Measurements from ENCODE around the gene ATG9B. TPM values are rescaled to one million over a fixed set of nuclear protein-coding genes. Genes with fewer than 3 reads are reported as not detected.

The ATG9B gene
- total and polyA plus RNA-seq, 2 donors (not counting 3 experiments of a cell fraction or from before 2014, with no cell fraction given), result 0.04 TPM; not detected in 1

- peaks cover 9% of the 10 kb centered on the region for H3K4me1 ChIP-seq (ENCODE audit: control insufficient read depth, extremely low read depth, insufficient read depth, low read length)
- POLR2A ChIA-PET, result no interaction called here
- H3K79me2 ChIP-seq (ENCODE audit: control insufficient read depth, insufficient read depth, low read length), result no peaks in the 10 kb centered on the region
- CTCF ChIA-PET, result interaction anchor here (0.7 to 4.7 kb wide), 6 partner anchors 11 to 48 kb away, joined by 3 to 25 read pairs (median 7); no protein-coding TSS in a partner anchor
- DNase-seq (ENCODE audit: low read depth, low spot score) (no peak), FAIRE-seq (no peak)
- H3K9ac ChIP-seq (replicated peaks; ENCODE audit: extremely low read depth, insufficient read depth, low read length), result no peak overlapping the region
- no peak overlapping the region for H3K4me2 ChIP-seq (ENCODE audit: insufficient read depth, low read length)
- H2AFZ ChIP-seq (ENCODE audit: low read depth, low read length), result no peak overlapping the region
- no peak for TF ChIP-seq FOS (IDR thresholded peaks at IDR 0.05; ENCODE audit: borderline replicate concordance, insufficient read depth, low read length)
- TF ChIP-seq GATA2 (IDR thresholded peaks at IDR 0.05; ENCODE audit: insufficient read depth, insufficient read length, low read depth, low read length), result no peak
- no peak for TF ChIP-seq JUN (IDR thresholded peaks at IDR 0.05; ENCODE audit: borderline replicate concordance, insufficient read depth, insufficient read length, low read depth)
- no peak for TF ChIP-seq MAX (IDR thresholded peaks at IDR 0.05; ENCODE audit: insufficient read depth, insufficient read length)
- no peak for TF ChIP-seq POLR2A (IDR thresholded peaks at IDR 0.05; ENCODE audit: low read depth, low read length)
- TF ChIP-seq CTCF (IDR thresholded peaks at IDR 0.05; ENCODE audit: extremely low read depth in 1 of 2, insufficient read depth in 1 of 2, low read depth in 1 of 2, low read length in 2 of 2), result no peak
- H3K4me3 ChIP-seq (replicated peaks in 1 of 3; ENCODE audit: insufficient read depth in 1 of 3, low read depth in 1 of 3, low read length in 3 of 3), result no peak overlapping the region
- dilution Hi-C loops (cut with MboI; ENCODE audit: extremely low pct_ligation_motif_present, low sequenced_read_pairs) (no loop called here), intact Hi-C loops (cut with micrococcal nuclease) (no loop called here)
- no peaks in the 10 kb centered on the region for H4K20me1 ChIP-seq (replicated peaks; ENCODE audit: control insufficient read depth, extremely low read depth, insufficient read depth, low read length)
- H3K27ac ChIP-seq (ENCODE audit: insufficient read depth, low read depth, low read length), result no peak overlapping the region
- no peaks in the 10 kb centered on the region for H3K36me3 ChIP-seq (ENCODE audit: control insufficient read depth in 2 of 2, extremely low read depth in 1 of 2, insufficient read depth in 2 of 2, low read length in 2 of 2)
- peaks cover 11 to 21% of the 10 kb centered on the region in 2 experiments for H3K27me3 ChIP-seq (ENCODE audit: control insufficient read depth in 2 of 2, insufficient read depth in 2 of 2, low read length in 2 of 2)
- no peaks in the 10 kb centered on the region for H3K9me3 ChIP-seq (replicated peaks; ENCODE audit: control insufficient read depth, insufficient read depth, low read length)
- H3K9me1 ChIP-seq (replicated peaks; ENCODE audit: control insufficient read depth, extremely low read depth, insufficient read depth, low read length), result no peaks in the 10 kb centered on the region
- no TSS peak for BruUV-seq (replicated peaks)
Observed at GRCh38 chr7:150970424-150970823, 53.9 kb downstream of the ATG9B start.
